Measurements from ENCODE around the gene DMXL2.
"Not testable (repeated sequence)": the region's sequence is repeated elsewhere in the genome, so short reads cannot be mapped to it uniquely, and the experiment has no call there.

The DMXL2 gene

DNA sequence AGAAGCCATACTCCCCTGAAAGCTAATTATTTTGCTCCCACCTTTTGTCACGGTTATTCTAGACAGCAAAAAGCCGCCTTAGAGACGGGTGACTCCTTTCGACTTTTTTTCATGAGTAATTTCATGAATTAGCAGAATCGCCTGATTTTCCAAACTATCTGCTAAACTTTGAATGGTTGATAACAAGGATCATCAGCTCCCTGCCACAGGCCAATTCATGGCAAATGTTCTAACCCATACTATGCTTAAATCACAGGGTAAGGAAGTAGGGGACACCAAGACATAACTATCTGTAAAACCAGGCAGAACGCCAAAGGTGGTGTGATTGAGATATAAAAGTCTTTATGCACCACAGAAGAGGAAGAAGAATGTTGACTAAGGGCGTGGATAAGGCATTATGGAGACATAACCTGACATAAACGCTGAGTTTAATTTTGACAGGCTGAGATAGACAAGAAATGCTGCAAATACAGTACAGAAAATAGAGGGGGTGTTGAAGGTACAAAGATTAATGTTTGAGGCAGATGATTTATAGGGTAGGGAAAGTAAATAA is 891 bp upstream of the DMXL2 start:
- DNase-seq = peak; percentile 75 to 77

DNA sequence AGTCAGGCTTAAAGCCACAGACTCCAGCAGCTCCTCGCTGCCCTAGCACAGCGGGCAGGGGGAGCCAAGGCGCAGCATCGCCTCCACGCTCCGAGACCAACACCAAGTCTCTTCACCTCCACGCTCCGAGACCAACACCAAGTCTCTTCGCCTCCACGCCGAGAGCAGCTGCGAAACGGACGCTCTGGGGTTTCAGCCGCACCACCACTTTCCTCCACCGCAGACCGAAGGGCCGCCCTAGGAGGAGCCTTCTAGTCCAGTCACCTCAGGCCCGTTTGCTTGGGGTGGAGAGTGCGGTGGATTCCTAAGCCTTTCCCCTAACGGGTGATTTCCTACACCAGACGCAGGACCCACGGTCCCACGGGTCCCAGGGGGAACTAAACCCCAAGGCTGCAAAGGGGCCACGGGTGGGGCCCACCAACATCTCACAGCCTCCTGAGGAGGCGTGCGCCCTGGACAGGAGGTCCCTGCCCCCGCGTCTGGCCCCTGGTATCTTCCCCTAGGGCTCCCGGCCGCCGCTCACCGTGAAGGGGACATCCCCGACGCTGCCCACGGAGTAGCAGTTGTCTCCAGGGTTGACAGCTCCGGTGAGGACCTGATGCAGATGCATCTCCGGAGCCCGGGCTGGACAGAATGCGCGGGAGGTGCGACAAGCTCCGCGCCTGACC is 501 bp downstream of the DMXL2 start:
- DNase-seq = peak; percentile 83 to 97

DNA sequence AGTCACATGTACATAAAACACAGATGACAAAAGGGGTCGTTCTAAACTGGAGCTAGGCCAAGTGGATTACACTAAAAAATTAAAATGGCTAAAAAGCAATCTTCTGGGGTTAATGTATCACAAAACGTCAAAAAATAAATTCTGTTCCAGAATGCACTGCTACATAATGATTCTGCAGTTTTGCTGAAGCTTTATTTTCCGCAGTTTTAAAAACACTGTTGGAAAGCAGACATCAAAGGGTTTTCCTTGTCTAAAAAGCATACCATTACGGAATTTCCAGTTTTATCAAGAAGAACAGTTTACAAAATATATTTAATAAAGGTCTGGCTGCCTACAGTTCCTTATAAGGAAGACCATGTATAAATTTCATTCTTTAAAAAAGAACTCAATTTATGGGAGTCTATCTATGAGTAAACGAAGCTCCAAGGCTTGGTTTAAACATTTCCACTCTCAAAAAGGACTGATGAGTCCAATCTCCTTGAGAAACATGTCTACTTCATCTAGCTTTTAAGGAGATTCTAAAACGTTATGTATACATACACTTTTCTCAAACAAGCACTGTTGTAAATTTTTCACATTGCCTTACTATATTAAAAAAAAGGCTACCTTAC is 1.3 kb downstream of the DMXL2 start:
- DNase-seq = peak in 1 of 2 donors; percentile 49

DNA sequence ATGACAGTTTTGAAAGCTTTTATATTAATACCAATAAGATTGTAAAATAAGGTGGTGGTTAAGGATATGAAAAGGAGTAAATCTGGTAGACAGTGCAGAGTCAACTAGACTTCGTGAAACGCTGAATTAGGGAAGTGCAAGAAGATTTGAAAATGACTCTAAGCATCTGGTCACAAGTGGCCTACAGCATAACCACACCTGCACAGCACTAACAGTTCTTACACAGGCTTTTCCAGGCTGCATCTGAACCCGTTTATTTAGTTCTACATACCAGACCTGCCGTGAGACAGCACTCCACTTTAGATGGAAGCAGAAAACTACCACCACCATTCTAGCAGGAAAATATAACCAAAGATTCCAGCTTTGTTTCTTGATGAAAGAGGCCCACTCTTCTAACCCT is 1.9 kb downstream of the DMXL2 start:
- DNase-seq = peak; percentile 47 to 65

DNA sequence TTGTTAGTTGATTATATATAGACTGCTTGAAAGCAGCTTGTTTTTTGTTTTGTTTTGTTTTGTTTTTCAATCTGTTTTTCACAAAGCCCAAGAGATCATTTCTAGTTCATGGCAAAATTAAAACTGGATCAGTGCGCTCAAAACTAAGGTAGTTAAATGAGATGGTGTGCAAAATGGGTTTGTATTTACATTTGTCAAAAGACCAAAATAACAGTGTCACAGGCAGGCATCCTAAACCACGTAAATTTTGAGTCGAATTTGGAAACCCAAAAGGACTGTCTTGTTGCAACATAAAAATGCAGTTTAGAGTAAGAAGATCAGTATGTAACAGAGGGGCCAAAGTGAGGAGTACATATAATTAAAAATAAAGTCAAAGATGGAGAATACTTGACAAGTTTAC is 2.4 kb downstream of the DMXL2 start:
- peak; percentile 31 to 52 for DNase-seq

DNA sequence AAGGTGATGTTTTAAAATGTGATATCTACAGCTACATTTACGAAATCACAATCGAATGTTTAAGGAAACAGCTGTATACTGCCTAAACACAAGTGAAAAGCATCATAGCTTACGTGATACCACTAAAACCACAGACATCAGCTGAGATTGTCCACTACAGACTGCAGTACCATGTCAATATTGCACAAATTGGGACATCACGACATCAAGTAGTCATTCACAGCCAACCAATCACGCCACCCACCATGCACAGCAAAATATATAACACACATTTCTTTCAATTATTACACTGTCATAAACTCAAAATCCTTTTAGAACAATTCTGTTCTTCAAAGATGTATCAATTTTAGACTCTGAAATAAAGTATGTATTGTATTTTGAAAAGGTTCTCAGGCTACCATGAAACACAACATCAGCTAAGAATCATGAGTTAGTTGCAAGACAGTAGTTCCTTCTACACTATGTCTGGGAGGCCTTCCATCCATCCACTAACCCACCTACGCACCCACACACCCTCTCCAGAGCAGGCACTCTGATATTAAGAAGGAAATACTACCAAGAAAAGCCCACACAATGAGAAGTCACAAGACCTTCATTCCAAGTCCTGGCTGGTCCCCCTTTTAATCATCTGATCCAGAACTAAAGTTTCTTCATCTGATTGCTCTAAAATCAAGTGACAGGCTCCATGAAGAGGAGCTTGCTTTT is 3.1 kb downstream of the DMXL2 start:
- peak; percentile 96 to 100 for DNase-seq

DNA sequence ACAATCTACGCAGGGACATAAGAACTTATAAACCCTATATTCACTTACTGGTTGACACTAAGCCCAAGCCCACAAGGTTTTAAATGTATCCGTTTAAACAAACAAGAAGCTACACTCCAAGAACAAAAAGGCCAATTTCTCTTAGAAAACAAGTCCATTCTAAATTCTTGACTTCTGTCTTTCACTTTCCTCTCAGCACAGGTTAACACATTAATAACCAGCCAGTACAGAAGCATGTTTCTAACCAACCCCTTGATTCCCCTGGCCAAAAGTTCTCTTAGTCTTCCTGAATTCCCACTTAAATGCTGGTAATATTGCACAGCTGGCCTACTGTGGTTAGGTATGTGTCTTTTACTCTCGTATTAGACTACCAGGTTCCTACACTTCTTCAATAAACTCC is 4.7 kb downstream of the DMXL2 start:
- DNase-seq = no peak

DNA sequence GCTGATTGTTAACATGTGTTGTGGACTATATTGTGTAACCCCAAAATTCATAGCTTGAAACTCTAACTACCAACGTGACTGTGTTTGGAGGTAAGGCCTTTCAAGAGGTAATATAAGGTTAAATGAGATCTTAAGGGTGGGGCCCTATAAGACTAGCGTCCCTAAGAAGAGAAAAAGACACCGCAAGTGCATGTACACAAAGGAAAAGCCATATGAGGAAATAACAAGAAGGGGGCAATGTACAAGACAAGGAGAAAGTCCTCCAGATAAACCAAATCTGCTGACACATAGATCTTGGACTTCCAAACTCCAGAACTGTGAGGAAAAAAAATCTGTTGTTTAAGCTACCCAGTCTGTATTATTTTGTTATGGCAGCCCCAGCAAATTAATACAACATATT is 8.6 kb downstream of the DMXL2 start:
- DNase-seq = no peak

DNA sequence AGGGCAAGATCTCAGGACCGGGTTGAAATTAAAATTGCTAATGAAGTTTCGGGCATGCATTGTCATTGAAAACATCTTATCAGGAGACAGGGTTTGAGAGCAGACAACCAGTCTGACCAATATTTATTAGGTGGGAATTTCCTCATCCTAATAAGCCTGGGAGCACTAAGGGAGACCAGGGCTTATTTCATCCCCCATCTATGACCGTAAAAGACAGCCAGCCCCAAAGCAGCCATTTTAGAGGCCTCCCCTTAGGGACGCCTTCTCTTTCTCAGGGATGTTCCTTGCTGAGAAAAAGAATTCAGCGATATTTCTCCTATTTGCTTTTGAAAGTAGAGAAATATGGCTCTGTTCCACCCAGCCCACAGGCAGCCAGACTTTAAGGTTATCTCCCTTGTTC is 9.9 kb downstream of the DMXL2 start:
- DNase-seq = not testable (repeated sequence)

DNA sequence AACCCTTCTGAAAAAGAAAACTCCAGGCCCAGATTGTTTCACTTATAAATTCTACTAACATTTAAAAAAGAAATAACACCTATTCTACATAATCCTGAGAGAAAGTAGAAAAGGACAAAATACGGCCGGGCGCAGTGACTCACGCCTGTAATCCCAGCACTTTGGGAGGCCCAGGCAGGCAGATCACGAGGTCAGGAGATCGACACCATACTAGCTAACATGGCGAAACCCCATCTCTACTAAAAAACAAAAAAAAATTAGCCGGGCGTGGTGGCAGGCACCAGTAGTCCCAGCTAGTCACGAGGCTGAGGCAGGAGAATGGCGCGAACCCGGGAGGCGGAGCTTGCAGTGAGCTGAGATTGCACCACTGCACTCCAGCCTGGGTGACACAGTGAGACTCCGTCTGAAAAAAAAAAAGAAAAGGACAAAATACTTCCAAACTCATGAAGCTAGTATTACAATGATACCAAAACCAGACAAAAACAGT is 19.1 kb downstream of the DMXL2 start:
- DNase-seq = not testable (repeated sequence)

DNA sequence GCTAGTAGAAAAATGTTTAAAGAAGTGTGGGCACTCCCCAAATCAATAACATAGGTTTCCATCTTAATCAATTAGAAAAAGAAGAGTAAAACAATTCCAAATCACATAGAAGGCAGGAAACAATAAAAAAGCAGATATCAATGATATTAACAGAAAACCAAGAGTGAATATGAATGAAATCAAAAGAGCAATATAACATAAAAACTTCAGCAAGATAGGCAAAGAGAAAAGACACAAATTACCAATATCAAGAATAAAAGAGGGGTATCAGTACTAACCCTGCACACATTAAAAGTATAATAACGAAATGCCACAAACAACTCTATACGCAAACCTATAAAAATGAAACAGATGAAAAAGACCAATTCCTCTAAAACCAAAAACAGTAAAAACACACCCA is 19.6 kb downstream of the DMXL2 start:
- DNase-seq = no peak

DNA sequence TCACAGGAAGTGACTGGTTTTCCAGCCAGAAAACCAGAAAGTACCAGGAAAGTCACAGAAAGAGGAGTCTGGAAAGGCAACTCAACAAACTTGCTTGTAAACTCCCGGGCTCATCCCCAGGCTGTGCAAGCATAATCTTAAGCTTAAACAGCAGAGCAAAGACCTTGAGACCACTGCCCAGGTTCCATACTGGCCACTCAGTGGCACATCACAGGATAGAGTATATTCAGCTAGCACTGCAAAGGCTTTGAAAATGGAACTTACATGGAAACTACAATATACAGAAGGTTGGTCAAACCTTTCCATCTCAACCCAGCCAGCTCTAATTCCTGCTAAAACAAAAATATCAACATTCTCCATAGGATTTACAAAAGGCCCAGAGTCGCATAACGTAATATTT is 20.1 kb downstream of the DMXL2 start:
- DNase-seq = no peak

DNA sequence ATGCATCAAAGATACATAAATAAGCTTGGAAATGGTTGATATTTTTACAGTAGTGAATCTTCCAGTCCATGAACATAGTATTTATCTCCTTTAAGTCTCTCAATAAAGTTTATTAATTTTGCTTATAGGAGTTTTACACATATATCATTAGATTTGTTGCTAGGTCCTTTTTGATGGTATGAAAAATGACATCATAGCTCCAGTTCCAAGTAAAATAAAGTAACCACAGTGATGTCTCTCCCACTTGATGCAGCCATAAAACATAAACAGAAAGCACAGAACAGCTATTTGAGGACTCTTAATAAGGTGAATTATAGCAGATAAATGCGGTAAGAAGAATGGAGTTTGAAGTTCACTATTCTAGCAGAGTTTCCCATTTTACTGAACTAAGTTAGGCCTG is 20.8 kb downstream of the DMXL2 start:
- DNase-seq = no peak

DNA sequence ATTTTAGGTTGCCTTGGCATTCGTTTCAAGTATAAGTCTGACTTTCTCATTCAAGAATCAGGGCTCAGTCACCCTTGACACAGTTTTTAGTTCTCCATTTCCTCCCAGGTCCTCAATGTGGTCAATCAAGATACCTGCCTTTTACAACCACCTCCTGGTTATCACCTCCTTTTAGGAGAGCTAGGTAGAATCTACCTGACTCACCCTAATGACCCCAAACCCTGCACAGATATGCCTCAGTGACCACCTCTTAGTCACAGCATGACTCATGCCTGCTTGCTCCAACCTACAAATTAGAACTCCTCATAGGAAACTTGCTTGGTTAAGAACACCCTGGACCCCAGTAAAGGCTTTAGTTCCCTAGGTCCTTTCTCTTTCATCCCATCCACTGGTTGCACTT is 22.5 kb downstream of the DMXL2 start:
- DNase-seq = no peak

DNA sequence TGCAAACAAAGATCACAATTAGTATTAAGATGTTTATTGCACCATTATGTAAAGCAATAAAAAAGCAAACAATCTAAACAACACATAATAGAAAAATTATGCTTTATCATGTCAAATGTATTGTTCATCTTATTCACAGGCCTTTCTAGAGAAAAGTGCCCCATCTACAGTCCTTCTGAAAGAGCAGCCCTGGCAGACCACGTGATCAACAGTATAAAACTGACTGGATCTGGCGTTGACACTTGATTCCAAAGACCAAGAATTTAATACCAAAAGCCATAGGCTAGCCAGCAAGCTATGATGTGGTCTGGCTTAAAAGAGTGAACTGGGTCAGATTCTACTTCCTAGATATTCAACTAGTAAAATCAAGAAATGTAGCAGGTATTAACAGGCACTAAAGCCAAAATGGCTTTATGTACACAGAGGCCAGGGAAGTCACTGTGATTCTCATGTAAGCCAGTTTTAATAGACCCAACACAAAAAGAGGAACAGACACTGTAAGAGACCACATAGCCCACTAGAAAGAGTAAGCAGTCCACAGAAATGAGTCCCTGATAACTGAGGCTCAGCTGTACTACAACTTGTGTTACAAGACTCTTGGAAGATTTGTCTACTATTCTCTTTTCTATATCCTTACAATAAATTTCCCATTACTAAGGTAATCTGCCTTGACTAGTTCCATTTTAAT is 32.5 kb downstream of the DMXL2 start:
- peak in 1 of 2 donors; percentile 52 for DNase-seq

DNA sequence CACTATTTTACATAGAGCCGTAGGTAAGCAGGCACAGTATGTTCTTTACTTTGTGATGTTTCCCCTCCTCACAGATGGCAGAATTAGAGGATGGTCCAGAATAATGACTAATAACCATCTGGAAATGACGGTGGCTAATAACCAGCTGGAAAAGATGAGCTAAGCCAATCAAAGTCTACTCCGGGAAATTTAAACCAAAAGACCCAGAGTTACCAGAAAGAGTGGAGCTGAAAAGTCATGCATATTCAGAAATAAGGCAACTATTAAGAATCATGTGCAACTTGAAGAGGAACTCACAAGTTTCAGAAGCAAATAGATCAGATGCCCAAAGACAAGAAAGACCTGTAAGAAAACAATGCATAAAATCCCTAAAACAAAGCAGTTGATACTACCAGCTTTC is 33.6 kb downstream of the DMXL2 start:
- DNase-seq = peak; percentile 78 to 88

DNA sequence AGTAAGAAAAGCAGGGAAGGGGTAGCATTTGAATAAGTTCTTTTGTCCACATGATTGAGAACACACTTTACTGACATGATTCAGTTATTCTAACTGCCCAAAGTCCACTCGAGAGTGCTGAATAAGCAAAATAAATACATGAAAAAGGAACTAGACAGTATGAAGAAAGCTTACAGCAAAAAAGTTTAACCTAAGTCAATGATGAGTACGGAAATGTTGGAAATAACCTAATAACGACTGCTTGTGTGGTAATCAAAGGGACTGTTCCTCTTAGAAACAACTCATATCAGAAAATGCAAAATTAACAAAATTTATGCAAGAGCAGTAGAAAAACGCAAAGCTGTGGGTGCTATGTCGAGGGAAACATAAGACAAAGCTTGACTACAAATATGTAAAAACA is 36.6 kb downstream of the DMXL2 start:
- DNase-seq = peak; percentile 94 to 99

DNA sequence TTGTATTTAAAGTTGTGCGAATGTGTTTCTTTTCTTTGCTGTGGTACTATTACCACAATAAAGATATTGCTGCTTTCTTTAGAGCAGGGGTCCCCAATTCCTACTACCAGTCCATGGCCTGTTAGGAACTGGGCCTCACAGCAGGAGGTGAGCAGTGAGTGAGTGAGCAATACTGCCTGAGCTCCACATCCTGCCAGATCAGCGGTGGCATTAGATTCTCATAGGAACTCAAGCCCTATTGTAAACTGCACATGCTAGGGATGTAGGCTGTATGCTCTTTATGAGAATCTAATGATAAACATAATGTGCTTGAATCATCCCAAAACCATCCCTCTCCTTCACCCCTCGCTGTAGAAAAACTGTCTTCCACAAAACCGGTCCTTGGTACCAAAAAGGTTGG is 41.6 kb downstream of the DMXL2 start:
- DNase-seq = no peak

DNA sequence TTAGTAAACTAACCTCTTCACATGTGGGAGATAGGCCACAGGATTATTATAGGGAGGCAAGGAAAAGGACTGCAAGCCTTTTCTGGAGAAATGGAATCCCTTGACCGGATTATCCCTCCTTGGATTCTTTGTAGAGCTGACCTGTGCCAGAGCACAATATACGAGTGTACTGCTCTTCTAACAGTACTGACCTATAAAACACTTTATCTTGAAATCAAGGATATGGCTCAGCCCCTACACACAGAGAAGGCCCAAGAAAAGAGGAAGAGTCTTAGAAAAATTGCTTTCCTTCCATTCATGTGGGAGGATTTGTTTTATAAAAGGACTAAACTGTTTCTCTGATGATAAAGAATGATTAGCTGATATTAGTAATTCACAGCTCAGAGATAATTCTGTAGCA is 42.2 kb downstream of the DMXL2 start:
- DNase-seq = peak; percentile 46 to 72

DNA sequence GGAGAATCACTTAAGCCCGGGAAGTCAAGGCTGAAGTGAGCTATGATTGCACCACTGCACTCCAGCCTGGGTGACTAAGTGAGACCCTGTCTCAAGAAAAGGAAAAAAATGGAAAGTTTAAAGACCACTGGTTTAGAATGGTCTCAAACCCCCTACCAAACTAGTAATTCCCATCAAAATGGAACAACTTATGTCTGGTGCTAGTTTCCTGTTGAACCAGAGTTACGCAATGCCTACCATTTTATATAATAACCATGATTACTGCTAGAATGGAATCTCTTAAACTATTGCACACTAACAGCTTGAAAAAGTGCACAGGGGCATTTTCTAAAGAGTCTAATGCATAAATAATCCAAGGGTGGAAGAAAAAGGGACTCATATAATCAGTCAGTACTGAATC is 43.6 kb downstream of the DMXL2 start:
- no peak for DNase-seq

DNA sequence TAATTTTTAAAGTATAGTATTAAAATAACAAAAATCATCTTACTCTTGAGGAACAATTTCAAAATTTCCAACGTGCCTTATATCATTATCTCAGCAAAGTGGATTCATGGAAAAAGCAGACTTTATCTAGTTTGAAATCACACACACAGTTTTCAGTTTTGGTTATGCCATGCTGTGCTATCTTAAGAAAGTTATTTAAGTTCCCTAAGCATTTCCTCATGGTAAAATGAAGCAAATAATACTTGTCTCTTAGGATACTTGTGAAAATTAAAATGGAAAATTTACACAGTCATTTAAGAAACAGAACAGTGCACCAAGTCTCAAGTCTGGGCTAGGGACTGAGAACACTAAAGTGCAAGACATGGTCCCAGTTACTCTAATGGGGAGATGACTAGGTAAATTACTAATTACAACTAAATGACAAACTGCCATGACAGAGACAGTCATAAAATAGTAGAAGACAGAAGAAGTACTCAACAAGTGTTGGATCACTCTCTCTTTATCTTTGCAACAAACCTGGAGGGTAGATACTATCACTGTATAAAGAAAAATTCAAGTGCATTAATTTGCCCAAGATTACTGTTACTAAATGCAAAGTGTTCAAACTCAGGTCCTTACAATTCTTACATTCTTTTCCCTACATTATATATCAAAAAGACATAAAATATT is 44.8 kb downstream of the DMXL2 start:
- peak; percentile 64 to 70 for DNase-seq

DNA sequence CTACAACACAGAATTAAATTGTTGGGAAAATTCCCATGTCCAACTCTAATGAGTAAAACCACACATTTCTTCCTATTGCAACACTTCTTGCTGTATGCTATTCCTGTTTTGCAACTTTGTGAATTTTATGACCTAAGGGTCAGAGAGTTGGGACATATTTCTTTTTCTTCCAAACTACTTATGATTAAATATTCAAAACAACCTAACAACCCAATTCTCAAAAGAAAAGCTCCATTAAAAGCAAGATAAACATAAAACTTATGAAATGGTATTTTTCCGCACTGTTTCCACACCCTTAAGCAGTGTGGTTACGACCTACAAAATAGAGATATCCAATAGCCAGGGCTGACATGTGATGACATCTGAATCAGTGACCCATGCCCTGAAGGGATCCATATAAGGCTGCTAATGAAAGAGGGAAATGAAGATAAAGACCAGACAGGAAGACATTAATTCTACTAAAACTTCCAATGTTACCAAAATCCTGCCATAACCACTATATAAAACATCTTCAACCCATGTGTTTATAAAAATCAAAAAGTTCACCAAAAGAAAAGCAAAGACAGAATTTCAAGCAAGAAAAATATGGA is 45.6 kb downstream of the DMXL2 start:
- peak; percentile 95 to 96 for DNase-seq
